Activated CD4-positive, CD25-positive, alpha-beta regulatory T cell treated with anti-CD3 and anti-CD28 coated beads, Interleukin-2, amount 50 U/mL, for 72 hours (primary cell): ENCODE data around the gene RITA1.

Experiments
- DNase-seq: peaks from one replicate; pipeline ENCODE4 v3.0.0; 2021

Gene RITA1

GRCh38 chr12:113154351-113154973, 31.1 kb upstream of the RITA1 start:
- no peak for DNase-seq

- no peak for DNase-seq
Observed at GRCh38 chr12:113155060-113155459, 30.5 kb upstream of the RITA1 start.

GRCh38 chr12:113155646-113156045, 29.9 kb upstream of the RITA1 start:
- no peak for DNase-seq

GRCh38 chr12:113157218-113157859, 28.2 kb upstream of the RITA1 start:
- no peak for DNase-seq

- DNase-seq = no peak
Observed at GRCh38 chr12:113158439-113159203, 26.9 kb upstream of the RITA1 start.

- no peak for DNase-seq
Observed at GRCh38 chr12:113159937-113160336, 25.6 kb upstream of the RITA1 start.

- DNase-seq = no peak
Observed at GRCh38 chr12:113161415-113162016, 24.0 kb upstream of the RITA1 start.

GRCh38 chr12:113162102-113163029, 23.2 kb upstream of the RITA1 start:
- no peak for DNase-seq

- DNase-seq = no peak
Observed at GRCh38 chr12:113163030-113163360, 22.5 kb upstream of the RITA1 start.

GRCh38 chr12:113164014-113164413, 21.5 kb upstream of the RITA1 start:
- no peak for DNase-seq

- DNase-seq = no peak
Observed at GRCh38 chr12:113165521-113166450, 19.7 kb upstream of the RITA1 start.

- DNase-seq = no peak
Observed at GRCh38 chr12:113167868-113168267, 17.7 kb upstream of the RITA1 start.

GRCh38 chr12:113169697-113170096, 15.8 kb upstream of the RITA1 start:
- no peak for DNase-seq

GRCh38 chr12:113170457-113170856, 15.1 kb upstream of the RITA1 start:
- no peak for DNase-seq

- no peak for DNase-seq
Observed at GRCh38 chr12:113170926-113171325, 14.6 kb upstream of the RITA1 start.

- no peak for DNase-seq
Observed at GRCh38 chr12:113171543-113171942, 14.0 kb upstream of the RITA1 start.

- no peak for DNase-seq
Observed at GRCh38 chr12:113172185-113172584, 13.3 kb upstream of the RITA1 start.

- DNase-seq = no peak
Observed at GRCh38 chr12:113173081-113173698, 12.3 kb upstream of the RITA1 start.

- peak; percentile 87 for DNase-seq
Observed at GRCh38 chr12:113174461-113175384, 10.8 kb upstream of the RITA1 start.

GRCh38 chr12:113179023-113179422, 6.5 kb upstream of the RITA1 start:
- DNase-seq = no peak
